Osteoblast (primary cell): ENCODE measurements around the gene NMNAT2. TPM values are rescaled to one million over a fixed set of nuclear protein-coding genes. Genes with fewer than 3 reads are reported as not detected.

Experiments
- DNase-seq: peaks from one replicate; pipeline ENCODE4 v3.0.0; 2011; ENCODE audit warnings: low spot score, mixed read lengths; ENCODE audit not compliant: insufficient read length; ENCODE audit errors: missing footprints
- H2AFZ ChIP-seq: 2 replicates; pipeline ENCODE4 v1.6.0; 2011; ENCODE audit warnings: mild to moderate bottlenecking, low read length
- H3K27ac ChIP-seq: 2 replicates; pipeline ENCODE4 v1.5.1; 2011; ENCODE audit warnings: mild to moderate bottlenecking, low read depth, low read length, moderate library complexity
- H3K27me3 ChIP-seq: 2 replicates; pipeline ENCODE4 v1.6.0; 2012; ENCODE audit warnings: mild to moderate bottlenecking, control low read depth, inconsistent platforms, low read length, moderate library complexity; ENCODE audit not compliant: insufficient read depth
- H3K36me3 ChIP-seq: 2 replicates; pipeline ENCODE4 v1.5.1; 2011; ENCODE audit warnings: mild to moderate bottlenecking, low read length, control low read depth, moderate library complexity; ENCODE audit not compliant: insufficient read depth
- H3K4me1 ChIP-seq: 2 replicates; pipeline ENCODE4 v1.5.1; 2011; ENCODE audit warnings: mild to moderate bottlenecking, low read length, control low read depth, moderate library complexity; ENCODE audit not compliant: insufficient read depth
- H3K4me2 ChIP-seq: 2 replicates; pipeline ENCODE4 v1.6.0; 2011; ENCODE audit warnings: mild to moderate bottlenecking, low read length; ENCODE audit not compliant: insufficient read depth
- H3K4me3 ChIP-seq: fragments of 200-600 bp; sonication (generic); 3 replicates; pipeline ENCODE4 v1.5.1; 2012; ENCODE audit warnings: mild to moderate bottlenecking, low read length, inconsistent platforms; ENCODE audit not compliant: insufficient read depth
- H3K79me2 ChIP-seq: 2 replicates; pipeline ENCODE4 v1.6.0; 2012; ENCODE audit warnings: mild to moderate bottlenecking, low read length, control low read depth, inconsistent platforms; ENCODE audit not compliant: insufficient read depth
- H3K9me3 ChIP-seq: 2 replicates; pipeline ENCODE4 v1.5.1; 2011; ENCODE audit warnings: low read depth, low read length, control low read depth
- H4K20me1 ChIP-seq: 2 replicates; pipeline ENCODE4 v1.6.0; 2012; ENCODE audit warnings: mild to moderate bottlenecking, low read length, control low read depth; ENCODE audit not compliant: insufficient read depth
- CTCF ChIP-seq: IDR thresholded peaks from 2 replicates; pipeline ENCODE4 v1.5.1; 2011; ENCODE audit warnings: mild to moderate bottlenecking, low read depth, low read length, moderate library complexity; ENCODE audit errors: extremely low read depth
- total RNA-seq: library from RNA; depleted of rRNA; stranded (reverse); fragments of >200 nt; gene quantifications from 2 replicates; pipeline ENCODE4 v1.2.3, GENCODE V29; 2012

The NMNAT2 gene
- total RNA-seq, 1 donor = 2.5 TPM

GRCh38 chr1:183226963-183227362 is 191.2 kb downstream of the NMNAT2 start:
- Histone ChIP-seq H3K4me3 (no peak overlapping the region), H3K4me1 (no peaks in the 10 kb centered on the region), H2AFZ (no peak overlapping the region), H3K79me2 (no peaks in the 10 kb centered on the region), H3K36me3 (no peaks in the 10 kb centered on the region), H3K27me3 (no peaks in the 10 kb centered on the region), H3K9me3 (no peaks in the 10 kb centered on the region), H4K20me1 (no peaks in the 10 kb centered on the region), H3K4me2 (no peak overlapping the region), H3K27ac (no peak overlapping the region)
- no peak for TF ChIP-seq CTCF
- no peak for DNase-seq

- Histone ChIP-seq H3K4me2 (no peak overlapping the region), H4K20me1 (no peaks in the 10 kb centered on the region), H3K9me3 (no peaks in the 10 kb centered on the region), H3K4me3 (no peak overlapping the region), H3K27me3 (no peaks in the 10 kb centered on the region), H2AFZ (no peak overlapping the region), H3K27ac (no peak overlapping the region), H3K79me2 (no peaks in the 10 kb centered on the region), H3K4me1 (no peaks in the 10 kb centered on the region), H3K36me3 (no peaks in the 10 kb centered on the region)
- DNase-seq = no peak
- TF ChIP-seq CTCF = no peak
Measured at GRCh38 chr1:183226361-183226760, 191.8 kb downstream of the NMNAT2 start.

DNA sequence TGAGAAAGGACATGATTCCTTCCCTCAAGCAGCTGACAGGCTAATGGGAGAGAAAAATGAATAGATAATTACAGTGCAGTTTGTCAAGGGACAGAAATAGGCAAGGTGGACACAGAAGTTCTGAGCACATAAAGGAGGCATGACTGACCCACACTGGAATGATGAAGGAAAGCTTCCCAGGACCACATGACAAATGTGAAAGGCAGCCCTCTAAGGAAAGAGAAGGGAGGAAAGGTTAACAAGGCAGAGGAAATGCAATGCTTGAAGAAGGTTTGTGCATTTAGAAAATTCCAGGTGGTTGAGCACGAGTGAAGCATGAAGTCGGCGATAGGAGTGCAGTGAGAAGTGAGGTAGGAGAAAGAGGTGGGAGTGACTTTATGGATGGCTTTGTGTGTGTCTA is 194.7 kb downstream of the NMNAT2 start:
- no peaks in the 10 kb centered on the region for H4K20me1 ChIP-seq
- no peaks in the 10 kb centered on the region for H3K36me3 ChIP-seq
- no peak overlapping the region for H2AFZ ChIP-seq
- TF ChIP-seq CTCF = no peak
- H3K4me3 ChIP-seq = no peak overlapping the region
- DNase-seq = no peak
- H3K4me2 ChIP-seq = no peak overlapping the region
- H3K9me3 ChIP-seq = no peaks in the 10 kb centered on the region
- H3K4me1 ChIP-seq = no peaks in the 10 kb centered on the region
- no peaks in the 10 kb centered on the region for H3K79me2 ChIP-seq
- no peak overlapping the region for H3K27ac ChIP-seq
- H3K27me3 ChIP-seq = no peaks in the 10 kb centered on the region

- Histone ChIP-seq H3K36me3 (no peaks in the 10 kb centered on the region), H3K9me3 (no peaks in the 10 kb centered on the region), H2AFZ (no peak overlapping the region), H3K4me3 (no peak overlapping the region), H4K20me1 (no peaks in the 10 kb centered on the region), H3K27ac (no peak overlapping the region), H3K4me1 (no peaks in the 10 kb centered on the region), H3K4me2 (no peak overlapping the region), H3K79me2 (no peaks in the 10 kb centered on the region), H3K27me3 (no peaks in the 10 kb centered on the region)
- no peak for TF ChIP-seq CTCF
- DNase-seq = no peak
Measured at GRCh38 chr1:183222909-183223308, 195.3 kb downstream of the NMNAT2 start.
